Heart left ventricle (tissue), 13 donors: Measurements from ENCODE around the gene ARHGAP26.

Experiments
- CTCF ChIP-seq, 12 donors: fragments of 200-600 bp; sonication (generic) in 4 of 12; IDR thresholded peaks; one replicate each; pipeline versions ENCODE4 v1.5.0 to v1.8.0; 2018 to 2022; ENCODE audit warnings: antibody characterized with exemption in 12 of 12, mild to moderate bottlenecking in 5 of 12
- POLR2A ChIP-seq, 2 donors: fragments of 450-650 bp; IDR thresholded peaks; one replicate each; pipeline ENCODE4 v1.6.1; 2017; ENCODE audit warnings: antibody characterized with exemption in 2 of 2, mild to moderate bottlenecking in 2 of 2, moderate library complexity in 2 of 2
- donor health status: ischemic (EF 13 %, LVEDD 7.1; RV severe dilation, severe dysfunction).
- donor health status: DM: no; HTN: yes; CAD: no.
- donor health status: DM: no; HTN: no; CAD: no.
- donor health status: ischemic (EF 25% LVEDD 6.9; RV normal size, moderate dysfunction).
- donor health status: ischemic (EF 25% LVEDD 5.7; RV mildly dilated, moderate dysfunction).
- donor health status: ischemic (EF 35%, LVEDD 5.7; RV mildly dilated, moderate dysfunction).
- donor health status: nonischemic (EF 11% LVEDD 7.7; RV severe dilation, severe dysfunction).
- donor health status: DM: yes; HTN: yes; CAD: no.
- donor health status: PGD.
- donor health status: ischemic (EF 29% LVEDD 5.4; RV normal size, mild dysfunction).
- donor health status: nonischemic (EF 23%, LVEDD 6.1; RV moderate dilation, normal function).

GRCh38 chr5:142920849-142921612 lies 150.9 kb downstream of the ARHGAP26 start:
- no peak for TF ChIP-seq CTCF (IDR thresholded peaks at IDR 0.05)
- TF ChIP-seq POLR2A (IDR thresholded peaks at IDR 0.05), result no peak
